A549 (cell line): ENCODE measurements around the gene C12orf75.

Source experiments
- CEBPB ChIP-seq, 2 experiments: fragments of >200 bp in 1 of 2; sonication (Bioruptor Twin) in 1 of 2; formaldehyde crosslinking in 1 of 2; IDR thresholded peaks; 2 replicates each; pipeline ENCODE4 v1.6.1; 2012 to 2016
- EHMT2 ChIP-seq: fragments of 200-600 bp; sonication (generic); IDR thresholded peaks from 2 replicates; pipeline ENCODE4 v1.6.1; 2016; ENCODE audit warnings: antibody characterized with exemption, low read depth, mild to moderate bottlenecking, moderate library complexity
- EP300 ChIP-seq, 2 experiments: fragments of >200 bp; sonication (Bioruptor Twin); formaldehyde crosslinking; IDR thresholded peaks; 2 replicates in 1 of 2; 3 replicates in 1 of 2; pipeline ENCODE4 v1.6.1; 2016 to 2017
- HMGXB4 ChIP-seq: fragments of 250-450 bp; sonication (Bioruptor Pico); IDR thresholded peaks from 2 replicates; pipeline ENCODE4 v1.5.0; 2021; ENCODE audit warnings: mild to moderate bottlenecking, moderate library complexity, borderline replicate concordance
- HOXA7 ChIP-seq: fragments of 250-450 bp; sonication (Bioruptor Pico); IDR thresholded peaks from 2 replicates; pipeline ENCODE4 v1.5.0; 2020; ENCODE audit warnings: mild to moderate bottlenecking, moderate library complexity
- JUN ChIP-seq, 2 experiments: fragments of >200 bp; sonication (Bioruptor Twin); formaldehyde crosslinking; IDR thresholded peaks; 2 replicates in 1 of 2; 3 replicates in 1 of 2; pipeline ENCODE4 v1.6.1; 2016 to 2017
- MAZ ChIP-seq: fragments of 150-350 bp; IDR thresholded peaks from 2 replicates; pipeline ENCODE4 v1.6.1; 2014; ENCODE audit warnings: antibody characterized with exemption, low read depth, low read length, borderline replicate concordance
- POLR2A ChIP-seq: IDR thresholded peaks from 2 replicates; pipeline ENCODE4 v1.6.1; 2012; ENCODE audit warnings: mild to moderate bottlenecking, low read length
- RARB ChIP-seq: fragments of 250-450 bp; sonication (Bioruptor Pico); IDR thresholded peaks from 2 replicates; pipeline ENCODE4 v1.8.0; 2021; ENCODE audit warnings: mild to moderate bottlenecking, moderate library complexity
- REST ChIP-seq: fragments of 200-600 bp; sonication (generic); IDR thresholded peaks from 2 replicates; pipeline ENCODE4 v1.6.1; 2016; ENCODE audit warnings: antibody characterized with exemption, mild to moderate bottlenecking, moderate library complexity
- TF ChIP-seq, protein P1 (sequence below): fragments of 250-450 bp; sonication (Bioruptor Pico); IDR thresholded peaks from 2 replicates; pipeline ENCODE4 v1.5.0; 2020; ENCODE audit warnings: low read depth, mild to moderate bottlenecking, moderate library complexity
- TF ChIP-seq, protein P2 (sequence below): fragments of >200 bp; sonication (Bioruptor Twin); formaldehyde crosslinking; IDR thresholded peaks from 3 replicates; pipeline ENCODE4 v1.5.1; 2016

DNA sequence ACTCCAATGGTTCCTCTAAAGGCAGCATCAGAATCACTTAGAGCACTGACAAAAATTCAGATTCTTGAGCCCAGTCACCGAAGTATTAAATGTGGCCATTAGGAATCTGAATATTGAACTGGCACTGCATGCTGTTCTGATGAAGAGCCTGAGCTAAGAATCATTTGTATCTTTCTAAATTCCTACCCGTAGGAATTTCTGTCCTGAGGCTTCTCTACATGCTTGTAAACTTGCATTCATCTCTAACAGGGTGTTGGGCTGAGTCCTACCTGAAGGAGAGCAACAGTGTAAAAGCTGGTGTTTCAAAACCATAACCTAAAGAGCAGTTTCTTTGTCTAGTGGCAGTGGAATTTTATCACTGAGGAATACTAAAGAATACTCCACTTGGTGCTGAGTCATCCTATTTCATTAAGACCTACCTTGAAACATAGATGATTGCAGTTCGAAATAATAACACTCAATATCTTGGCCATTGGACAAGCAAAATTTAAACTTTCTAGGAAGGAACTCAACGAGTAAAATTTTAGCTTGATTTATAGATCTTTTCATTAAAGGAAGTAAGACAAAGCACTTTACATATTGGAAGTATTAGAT lies 35.5 kb upstream of the C12orf75 start:
- no peak for TF ChIP-seq REST
- TF ChIP-seq JUN (IDR thresholded peaks at IDR 0.05), result no peak
- TF ChIP-seq POLR2A, result no peak
- TF ChIP-seq, protein P1, sequence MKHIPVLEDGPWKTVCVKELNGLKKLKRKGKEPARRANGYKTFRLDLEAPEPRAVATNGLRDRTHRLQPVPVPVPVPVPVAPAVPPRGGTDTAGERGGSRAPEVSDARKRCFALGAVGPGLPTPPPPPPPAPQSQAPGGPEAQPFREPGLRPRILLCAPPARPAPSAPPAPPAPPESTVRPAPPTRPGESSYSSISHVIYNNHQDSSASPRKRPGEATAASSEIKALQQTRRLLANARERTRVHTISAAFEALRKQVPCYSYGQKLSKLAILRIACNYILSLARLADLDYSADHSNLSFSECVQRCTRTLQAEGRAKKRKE, result no peak
- TF ChIP-seq HOXA7, result no peak
- TF ChIP-seq MAZ, result no peak
- TF ChIP-seq RARB (CRISPR knock-in tag), result no peak
- no peak for TF ChIP-seq HMGXB4 (CRISPR knock-in tag)
- TF ChIP-seq CEBPB (IDR thresholded peaks at IDR 0.05), result no peak
- TF ChIP-seq EP300 (IDR thresholded peaks at IDR 0.05), result no peak
- TF ChIP-seq EHMT2, result no peak
- TF ChIP-seq, protein P2, sequence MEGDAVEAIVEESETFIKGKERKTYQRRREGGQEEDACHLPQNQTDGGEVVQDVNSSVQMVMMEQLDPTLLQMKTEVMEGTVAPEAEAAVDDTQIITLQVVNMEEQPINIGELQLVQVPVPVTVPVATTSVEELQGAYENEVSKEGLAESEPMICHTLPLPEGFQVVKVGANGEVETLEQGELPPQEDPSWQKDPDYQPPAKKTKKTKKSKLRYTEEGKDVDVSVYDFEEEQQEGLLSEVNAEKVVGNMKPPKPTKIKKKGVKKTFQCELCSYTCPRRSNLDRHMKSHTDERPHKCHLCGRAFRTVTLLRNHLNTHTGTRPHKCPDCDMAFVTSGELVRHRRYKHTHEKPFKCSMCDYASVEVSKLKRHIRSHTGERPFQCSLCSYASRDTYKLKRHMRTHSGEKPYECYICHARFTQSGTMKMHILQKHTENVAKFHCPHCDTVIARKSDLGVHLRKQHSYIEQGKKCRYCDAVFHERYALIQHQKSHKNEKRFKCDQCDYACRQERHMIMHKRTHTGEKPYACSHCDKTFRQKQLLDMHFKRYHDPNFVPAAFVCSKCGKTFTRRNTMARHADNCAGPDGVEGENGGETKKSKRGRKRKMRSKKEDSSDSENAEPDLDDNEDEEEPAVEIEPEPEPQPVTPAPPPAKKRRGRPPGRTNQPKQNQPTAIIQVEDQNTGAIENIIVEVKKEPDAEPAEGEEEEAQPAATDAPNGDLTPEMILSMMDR, result no peak
